HG03457 (cell line): ENCODE results near the gene BIK.

ENCODE experiments used
- ATAC-seq: cut with Tn5 transposase; IDR thresholded peaks from one replicate; pipeline ENCODE4 v1.9.1; 2021; ENCODE audit warnings: moderate number of reproducible peaks; ENCODE audit not compliant: unreplicated experiment

Gene BIK

DNA sequence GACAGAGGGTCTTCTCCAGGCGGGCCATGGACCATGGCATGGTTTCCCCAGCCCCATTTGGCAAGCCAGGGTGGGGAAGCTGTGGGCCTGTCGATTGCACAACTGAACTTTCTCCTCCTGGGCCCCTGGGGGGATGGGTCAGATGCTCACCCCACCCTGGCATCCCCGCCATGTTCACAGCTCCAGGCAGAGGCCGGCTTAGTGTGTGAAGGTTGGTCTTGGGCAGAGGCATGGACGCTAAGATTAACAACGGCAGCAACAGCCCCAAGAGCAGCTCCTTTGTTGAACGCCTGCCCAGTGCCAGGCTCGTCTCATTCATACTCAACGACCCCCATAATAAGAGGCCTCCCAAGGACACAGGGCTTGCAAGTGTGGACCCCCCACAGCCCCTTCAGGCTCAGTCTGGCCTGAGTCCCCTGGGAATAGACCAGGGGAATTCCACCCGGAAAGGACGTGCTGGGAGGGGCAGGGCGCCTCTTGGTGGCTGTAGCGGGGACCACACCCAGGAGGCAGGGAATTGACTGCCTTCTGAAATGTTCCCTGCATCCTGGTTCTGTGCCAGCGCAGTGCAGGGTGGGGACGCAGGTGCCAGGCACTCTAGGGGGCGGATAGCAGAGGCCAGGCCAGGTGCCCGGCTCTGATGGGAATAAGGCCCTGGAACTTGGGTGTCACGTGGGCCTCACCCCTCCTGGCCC, 49.1 kb downstream of the BIK start:
- ATAC-seq: no peak

DNA sequence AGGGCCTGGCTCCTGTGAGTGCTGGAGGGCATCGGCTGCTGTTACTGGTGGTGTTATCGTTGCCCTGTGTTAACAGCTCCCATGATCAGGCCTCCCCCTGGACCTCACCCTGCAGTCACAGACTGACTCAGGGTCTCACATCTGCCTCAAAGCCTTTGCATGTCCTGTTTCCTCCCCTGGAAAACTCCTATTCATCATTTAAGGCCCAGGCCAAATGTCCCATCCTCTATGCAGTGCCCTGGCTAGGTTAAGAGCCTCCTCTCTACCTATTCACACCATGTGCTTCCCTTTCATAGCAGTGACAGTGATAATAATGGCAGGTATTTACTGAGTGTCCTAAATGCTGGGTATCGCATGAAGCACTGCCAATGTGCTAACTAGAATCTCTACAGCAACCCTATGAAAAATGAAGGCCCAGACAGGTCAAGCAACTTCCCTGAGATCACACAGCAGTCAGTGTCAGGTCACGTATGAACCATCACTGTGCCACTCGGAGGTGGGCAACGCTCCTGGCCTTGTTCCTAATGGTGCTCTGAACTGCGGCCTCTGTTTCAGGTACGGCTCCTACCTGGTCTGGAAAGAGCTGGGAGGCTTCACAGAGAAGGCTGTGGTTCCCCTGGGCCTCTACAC, 50.1 kb downstream of the BIK start:
- ATAC-seq: no peak

DNA sequence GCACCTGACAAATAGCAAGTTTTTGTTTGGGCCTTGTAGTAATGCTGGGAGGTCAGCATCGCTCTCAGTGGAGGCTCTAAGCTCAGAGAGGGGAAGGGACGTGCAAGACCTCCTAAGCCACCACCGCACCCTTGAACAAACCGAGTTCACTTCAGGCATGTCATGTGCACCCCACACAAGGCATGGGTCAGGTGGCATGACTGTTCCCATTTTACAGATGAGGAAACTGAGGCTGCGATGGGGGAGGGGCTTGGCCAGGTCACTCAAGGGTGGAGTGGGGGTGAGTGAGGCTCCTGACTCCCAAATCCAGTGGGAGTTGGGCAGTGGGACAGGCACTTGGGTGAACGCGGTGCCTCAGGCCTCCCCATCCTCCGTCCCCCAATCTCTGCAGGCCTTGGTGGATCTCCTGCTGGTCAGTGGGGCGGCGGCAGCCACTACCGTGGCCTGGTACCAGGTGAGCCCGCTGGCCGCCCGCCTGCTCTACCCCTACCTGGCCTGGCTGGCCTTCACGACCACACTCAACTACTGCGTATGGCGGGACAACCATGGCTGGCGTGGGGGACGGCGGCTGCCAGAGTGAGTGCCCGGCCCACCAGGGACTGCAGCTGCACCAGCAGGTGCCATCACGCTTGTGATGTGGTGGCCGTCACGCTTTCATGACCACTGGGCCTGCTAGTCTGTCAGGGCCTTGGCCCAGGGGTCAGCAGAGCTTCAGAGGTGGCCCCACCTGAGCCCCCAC, 52.0 kb downstream of the BIK start:
- no peak for ATAC-seq

DNA sequence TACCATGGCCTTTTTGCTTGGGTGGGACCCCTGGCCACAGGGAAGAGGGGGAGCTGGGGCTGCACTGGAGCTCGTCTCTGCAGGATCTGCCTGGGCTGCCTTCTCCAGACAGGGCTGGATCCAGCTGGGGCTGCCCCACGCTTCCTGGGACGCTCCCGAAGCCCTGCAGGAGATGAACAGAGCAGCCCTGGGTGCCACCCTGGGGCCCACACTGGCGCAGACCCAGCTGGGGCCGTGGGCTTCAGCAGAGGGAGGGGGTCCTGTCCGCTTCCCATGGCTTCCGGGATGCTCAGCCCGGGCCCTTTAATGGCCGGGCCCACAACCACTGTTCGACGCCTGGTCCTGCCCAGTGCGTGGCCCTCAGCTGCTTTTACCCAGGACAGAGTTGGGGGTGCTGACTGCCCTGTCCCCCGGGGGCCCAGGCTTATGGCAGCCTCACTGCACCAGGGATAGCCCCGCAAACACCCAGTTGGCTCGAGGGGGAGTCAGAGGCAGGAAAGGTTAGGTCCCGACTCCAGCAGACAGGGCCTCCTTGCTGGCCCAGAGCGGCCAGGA, 52.8 kb downstream of the BIK start:
- no peak for ATAC-seq

DNA sequence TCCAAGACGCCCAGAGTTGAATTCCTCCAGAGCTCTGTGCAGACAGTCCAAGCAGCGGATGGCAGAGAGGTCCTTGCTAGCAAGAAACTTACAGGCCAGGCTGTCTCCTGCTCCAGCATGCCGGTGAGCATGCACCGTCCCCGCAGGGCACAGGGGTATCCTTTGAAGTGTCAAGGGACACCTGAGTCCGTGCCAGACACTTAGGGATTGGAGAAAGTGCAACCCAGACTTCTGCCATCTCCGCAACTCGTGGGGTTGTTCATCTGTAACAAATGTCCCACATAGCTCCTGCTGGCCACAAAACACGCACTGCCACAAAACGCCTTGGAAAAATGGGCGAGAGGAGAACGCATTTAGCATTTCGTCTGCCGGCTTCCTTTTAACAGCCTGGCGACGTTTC, 54.1 kb downstream of the BIK start:
- no peak for ATAC-seq

DNA sequence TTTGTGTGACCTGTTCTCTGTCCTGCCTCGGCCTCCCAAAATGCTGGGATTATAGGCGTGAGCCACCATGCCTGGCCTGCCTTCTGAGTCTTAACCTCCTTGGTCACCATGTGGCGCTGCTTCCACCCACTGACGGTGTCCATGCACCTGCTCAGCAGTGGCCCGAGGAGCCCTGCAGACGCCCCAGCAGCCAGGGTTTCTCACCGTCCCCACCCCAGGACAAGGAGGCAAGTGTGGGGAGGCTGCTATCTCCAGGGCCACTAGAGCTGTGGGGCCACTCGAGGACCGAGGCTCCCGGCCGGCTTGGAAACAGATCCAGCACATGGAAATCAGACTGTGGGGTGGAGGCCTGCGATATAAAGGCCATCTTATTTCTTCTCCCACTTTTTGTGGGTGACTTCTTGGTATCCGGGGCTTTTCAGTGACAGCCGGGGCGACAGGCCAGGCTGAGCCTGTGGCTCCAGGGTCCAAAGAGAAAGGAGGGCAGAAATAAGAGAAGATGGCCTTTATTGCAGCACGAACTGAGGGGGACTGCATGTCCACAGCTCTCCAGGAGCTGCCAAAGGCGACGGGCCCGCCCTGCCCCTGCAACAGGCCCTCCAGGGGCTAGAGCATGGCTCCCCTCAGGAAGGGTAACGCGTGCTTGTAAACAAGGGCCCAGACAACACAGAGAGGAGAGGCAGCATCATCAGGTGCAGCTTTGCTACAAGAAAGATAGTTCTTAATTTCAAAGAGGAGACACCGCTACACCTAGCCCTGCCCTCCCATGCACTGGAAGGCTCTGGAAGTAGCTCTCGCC, 55.8 kb downstream of the BIK start:
- ATAC-seq: no peak

DNA sequence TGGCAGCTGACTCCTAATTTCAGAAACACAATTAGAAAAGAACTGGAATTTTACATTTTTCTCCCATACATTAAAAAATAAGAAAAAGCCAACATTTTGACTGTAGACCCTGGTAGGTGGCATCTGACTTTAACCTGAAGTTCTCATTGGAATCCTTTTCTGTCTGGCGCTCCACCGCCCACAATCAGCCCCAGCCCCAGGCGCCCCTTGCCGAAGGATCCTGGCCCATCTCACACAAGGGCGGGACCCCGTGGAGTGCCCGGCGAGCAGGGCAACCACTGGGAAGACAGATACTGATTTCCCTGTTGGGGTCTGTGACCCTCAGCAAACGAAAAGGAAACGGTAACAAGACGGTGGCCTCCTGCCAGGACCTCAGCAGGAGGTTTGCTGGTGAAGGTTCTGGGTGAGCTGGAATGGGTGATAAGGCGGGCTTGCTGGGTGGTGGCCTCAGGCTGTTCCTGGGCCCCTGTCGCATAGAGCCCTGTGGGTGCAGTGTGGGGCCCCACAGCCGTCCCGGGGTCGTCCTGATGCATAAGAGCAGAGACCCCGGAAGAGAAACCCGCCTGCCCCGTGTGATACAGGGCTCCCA, 56.5 kb downstream of the BIK start:
- ATAC-seq: no peak

DNA sequence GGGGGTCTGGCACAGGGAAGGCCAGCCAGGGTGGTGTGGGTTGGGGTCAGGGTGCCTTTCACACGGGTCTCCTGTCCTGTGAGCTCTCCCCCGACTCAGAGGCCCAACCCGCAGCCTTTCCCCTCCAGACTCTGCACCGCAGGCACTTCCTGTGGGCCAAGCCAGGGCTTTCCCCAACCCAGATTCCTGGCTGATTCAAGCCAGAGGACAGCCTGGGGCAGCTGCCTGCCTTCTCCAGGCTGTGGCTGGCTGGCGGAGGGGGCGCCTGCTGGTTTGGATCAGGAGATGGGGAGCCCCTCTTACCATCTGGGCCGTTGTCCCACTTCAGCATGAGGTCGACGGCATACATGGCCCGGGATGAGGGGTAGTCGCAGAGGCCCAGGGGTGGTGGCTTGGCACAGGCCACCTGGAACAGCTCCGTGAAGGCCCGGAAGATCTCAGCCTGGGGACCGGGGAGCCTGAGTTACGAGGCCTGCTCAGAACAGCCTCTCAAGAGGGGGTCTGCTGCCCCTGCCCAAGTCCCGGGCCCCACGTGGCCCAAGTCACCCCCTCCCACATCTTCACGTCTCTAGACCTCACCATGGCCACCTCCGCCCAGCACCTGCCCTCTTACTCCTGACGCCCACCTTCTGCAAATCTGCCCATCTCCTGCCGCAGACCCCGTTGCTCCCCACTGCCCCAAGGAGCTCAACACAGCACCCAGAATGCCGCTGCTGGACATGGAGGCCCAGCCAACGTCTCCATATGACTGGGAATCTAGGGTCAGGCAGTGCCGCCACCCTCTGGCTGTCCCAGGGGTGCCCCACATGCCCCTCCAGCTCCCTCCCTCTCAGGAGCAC, 58.1 kb downstream of the BIK start:
- no peak for ATAC-seq

DNA sequence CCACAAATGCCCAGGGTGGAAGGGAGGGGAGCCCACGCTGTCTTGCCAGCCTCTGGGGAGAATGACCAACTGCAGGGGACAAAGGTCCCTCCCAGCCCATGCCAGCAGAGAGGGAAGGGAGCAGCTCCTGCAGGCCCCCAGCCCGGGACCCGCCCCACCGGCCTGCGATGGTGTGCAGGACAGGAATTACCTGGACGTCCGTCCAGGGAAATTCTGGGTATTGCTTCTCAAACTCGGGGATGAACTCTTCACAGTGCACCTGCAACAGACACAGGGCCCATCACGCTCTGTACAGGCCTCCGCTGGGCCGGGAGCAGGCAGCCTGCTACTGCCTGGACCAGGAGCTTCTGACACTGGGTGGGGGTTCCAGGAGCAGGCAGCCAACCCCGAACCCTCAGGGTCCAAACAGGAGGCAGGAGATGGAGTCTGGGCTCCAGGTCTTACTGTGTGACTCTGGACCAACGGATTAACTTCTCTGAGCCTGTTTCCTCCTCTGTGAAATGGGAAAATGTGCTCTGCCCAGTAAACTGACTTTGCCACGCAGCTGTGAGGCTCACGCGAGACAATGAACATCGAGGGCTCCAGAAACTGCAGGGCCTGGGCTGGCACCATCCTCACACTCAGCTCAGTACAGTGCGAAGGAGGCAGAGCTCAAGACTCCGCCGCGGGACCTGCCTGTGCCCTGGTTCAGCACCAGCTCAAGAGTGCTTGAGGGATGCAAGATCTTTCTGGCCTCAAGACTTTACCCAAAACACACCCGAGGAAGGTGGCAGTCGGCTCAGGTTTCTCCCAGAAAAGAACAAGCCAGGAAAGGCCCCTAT, 59.0 kb downstream of the BIK start:
- ATAC-seq: no peak

DNA sequence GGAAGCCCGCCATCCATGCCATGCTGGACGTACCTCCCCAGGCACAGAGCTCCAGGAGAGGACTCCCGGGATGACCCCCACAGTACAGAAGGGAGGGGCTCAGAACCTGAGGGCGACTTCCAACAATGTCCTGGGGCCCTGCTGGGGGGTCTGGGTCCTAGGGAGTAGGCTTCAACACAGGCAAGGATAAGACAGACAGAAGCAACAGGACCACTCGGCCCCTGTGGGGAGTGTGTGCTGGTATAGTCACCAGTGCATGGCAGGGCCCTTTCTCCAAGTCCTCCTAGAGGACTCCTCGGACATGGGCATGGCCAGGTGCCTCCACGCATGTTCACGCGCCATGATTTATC, 59.6 kb downstream of the BIK start:
- no peak for ATAC-seq

DNA sequence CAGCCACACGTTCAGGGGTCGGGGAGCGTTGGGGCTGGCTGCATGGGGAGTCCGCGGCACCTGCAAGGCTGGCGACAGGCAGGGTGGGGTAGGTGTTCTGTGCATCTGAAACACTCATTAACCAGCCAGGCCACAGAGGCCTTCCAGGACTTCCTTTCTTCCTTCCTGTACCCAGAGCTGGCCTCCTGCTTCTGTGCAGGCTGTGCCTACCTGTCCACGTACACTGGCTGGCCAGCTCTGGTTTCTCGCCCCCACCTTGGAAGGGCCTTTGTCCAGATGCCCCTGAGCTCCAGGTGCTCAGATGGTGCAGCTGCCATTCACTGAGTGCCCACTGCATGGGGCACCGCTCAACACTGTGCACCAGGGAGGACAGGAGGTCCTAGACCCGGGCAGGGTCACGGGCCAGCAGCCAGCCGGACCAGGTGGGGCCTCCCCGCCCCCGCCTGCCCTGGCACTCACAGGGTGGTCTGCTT, 60.5 kb downstream of the BIK start:
- no peak for ATAC-seq

DNA sequence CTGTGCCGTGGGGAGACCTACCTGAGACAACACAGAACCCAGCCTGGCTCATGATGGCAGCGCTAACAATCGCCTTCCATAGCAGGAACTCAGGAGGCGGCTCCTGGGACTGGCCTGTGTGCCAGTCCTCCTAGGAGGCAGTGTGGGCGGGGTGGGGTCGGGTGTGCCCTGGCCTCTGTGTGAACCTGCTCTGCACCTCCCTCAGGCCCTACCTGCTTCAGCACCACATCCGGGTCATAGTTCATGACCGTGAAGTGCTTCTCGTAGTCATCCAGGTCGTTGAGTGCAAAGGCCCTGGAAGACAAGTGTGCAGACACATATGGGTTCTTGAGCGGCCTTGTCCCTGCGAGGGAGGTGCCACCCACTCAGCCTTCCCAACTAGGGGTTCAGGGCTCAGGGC, 61.1 kb downstream of the BIK start:
- no peak for ATAC-seq

DNA sequence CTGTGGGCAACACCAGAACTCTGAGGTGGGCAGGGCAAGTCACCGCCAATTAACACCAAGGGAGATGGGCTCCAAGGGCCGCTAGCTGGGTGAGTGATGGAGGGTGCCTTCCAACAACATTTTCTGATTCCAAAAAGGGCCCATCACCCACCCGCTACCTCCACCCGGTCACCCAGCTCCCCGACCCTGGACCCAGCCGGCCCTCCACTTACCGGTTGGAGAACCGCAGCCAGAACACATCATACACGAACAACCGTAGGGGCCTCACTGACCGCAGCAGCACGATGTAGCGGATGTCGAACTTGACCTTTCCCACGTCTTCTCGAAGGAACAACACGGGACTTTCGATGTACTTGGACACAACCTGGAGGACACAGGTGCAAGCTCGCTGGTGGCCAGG, 61.6 kb downstream of the BIK start:
- ATAC-seq: no peak

DNA sequence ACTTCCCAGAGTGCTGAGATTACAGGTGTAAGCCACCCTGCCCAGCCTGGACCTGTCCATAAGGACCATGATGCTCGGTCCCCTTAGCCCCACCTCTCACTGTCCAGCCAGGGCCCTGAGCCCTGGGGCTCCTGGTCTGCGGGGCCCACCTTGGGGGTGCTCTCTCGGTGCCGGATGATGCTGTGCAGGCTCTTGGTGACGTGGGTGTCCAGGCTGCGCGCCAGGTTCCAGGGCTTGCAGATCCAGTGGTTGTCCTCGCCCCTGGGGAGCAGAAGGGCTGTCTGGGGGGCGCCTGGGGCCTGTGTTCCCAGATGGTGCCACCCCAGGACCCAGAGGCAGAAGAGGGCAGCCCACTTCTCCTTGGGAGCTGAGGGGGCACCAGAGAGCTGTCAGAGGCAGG, 63.0 kb downstream of the BIK start:
- no peak for ATAC-seq

DNA sequence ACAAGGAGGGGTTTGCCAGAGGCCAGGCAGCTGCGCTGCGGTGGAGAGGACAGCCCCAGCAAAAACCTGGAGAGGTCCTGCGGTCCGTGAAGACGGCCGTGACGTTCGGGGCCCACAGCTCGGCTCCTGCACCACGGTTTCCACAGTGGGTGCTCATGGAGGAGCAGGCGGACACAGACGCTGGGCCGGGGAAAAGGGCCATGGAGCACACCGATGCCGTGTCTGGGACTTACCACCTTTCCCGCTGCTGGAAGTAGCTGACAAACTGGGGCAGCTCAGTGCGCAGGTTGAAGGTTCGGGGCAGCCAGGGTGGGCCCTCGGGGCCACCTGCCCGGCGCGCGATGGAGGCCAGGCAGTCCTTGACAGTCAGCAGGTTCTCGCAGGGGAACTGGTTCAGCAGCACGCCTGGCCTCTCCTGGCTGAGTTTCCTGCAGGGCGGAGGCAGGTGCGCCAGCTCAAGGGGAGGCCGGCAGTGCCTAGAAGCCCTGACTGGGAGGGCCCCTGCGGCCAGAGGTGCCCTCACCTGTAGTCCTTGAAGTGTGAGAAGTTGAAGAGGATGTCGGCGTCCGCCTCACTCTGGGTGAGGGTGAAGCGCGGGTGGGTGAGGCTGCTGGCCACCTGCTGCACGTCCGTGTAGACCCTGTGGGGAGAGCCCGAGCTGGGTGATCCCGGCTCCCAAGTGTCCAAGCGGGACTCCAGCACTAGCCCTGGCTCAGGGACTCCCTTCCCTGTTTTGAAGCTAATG, 63.6 kb downstream of the BIK start:
- ATAC-seq: no peak

DNA sequence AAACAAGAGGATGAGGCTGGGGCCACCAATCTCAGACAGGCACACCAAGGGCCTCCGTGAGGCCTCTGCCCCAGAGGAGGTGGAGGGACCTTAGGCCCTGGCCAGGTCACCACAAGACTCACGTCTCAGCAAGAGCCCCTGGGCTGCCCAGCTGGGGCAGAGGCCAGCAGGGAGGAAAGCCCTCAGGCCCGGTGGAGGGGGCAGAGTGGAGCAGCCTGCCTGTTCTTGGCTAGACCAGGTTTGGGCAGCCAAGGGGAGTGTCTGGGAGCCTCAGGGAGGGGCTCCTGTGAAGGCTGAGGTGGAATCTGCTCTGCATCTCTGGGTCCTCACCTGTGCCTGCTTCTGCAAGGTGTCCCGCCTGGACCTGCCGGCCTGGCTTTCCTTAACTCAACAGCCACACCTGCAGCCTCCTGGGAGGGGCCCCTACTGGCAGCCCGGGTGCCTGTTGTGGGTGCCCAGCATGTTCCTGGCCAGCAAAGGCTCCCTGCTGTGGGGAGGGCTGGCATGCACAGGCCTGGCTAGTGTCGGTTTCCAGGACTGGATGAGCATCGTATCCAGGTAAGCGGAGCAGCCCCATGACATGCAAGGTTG, 64.5 kb downstream of the BIK start:
- no peak for ATAC-seq

DNA sequence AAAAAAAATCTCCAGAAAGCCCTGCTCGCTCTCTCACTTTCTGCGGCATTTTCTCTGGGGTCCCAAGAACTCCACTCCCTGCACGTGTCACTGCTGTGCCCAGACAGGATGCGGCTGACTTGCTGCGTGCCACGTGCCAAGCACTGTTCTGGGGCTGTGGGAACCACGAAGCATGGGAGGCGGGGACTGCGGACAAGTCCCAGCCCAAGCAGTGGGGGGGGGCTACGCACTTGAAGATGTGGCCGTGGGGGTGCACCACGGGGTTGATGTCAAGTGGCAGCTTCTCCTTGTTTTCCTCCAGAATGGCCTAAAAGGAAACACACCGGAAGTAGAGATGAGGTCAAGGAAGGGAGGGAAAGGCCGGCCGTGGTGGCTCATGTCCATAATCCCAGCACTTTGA, 65.5 kb downstream of the BIK start:
- no peak for ATAC-seq

DNA sequence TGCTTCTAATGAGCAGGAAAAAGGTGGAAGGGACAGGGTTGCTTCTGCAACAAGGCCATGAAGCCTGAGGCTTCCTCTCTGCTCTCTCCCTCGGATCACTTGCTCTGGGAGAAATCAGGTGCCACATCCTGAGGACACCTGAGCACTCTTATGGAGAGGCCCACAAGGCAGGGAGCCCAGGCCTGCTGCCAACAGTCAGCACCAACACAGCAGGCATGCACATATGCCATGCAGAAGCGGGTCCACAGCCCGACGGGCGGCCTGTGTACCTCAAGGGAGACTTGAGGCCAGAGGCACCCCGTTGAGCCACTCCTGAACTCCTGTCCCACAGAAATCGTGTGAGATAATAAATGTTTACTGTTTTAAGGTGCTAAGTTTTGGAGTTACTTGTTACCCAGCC, 66.9 kb downstream of the BIK start:
- no peak for ATAC-seq
